Nephron (organoid): ENCODE measurements around the gene FILIP1L.

Experiments
- H3K27ac Mint-ChIP-seq, 3 experiments: 2 replicates each; pipeline ENCODE4 v1.8.0; 2020; ENCODE audit warnings: mixed read lengths in 3 of 3, mild to moderate bottlenecking in 2 of 3, moderate library complexity in 1 of 3
- H3K27me3 Mint-ChIP-seq: 2 replicates; pipeline ENCODE4 v1.8.0; 2021; ENCODE audit warnings: low read depth, mild to moderate bottlenecking, moderate library complexity, mixed read lengths
- H3K36me3 Mint-ChIP-seq: 2 replicates; pipeline ENCODE4 v1.8.0; 2020; ENCODE audit warnings: low read depth, mixed read lengths
- H3K4me1 Mint-ChIP-seq: 2 replicates; pipeline ENCODE4 v1.8.0; 2020; ENCODE audit warnings: mixed read lengths
- H3K4me3 Mint-ChIP-seq, 3 experiments: 2 replicates each; pipeline ENCODE4 v1.8.0; 2020; ENCODE audit warnings: mild to moderate bottlenecking in 3 of 3, mixed read lengths in 3 of 3, moderate library complexity in 2 of 3
- H3K9me3 Mint-ChIP-seq: 2 replicates; pipeline ENCODE4 v1.8.0; 2020; ENCODE audit warnings: mixed read lengths
- CTCF ChIP-seq, 3 experiments: fragments of 200-600 bp; sonication (generic); IDR thresholded peaks; one replicate each; pipeline ENCODE4 v1.5.0; 2021; ENCODE audit warnings: antibody characterized with exemption in 3 of 3; ENCODE audit not compliant: unreplicated experiment in 3 of 3

Gene FILIP1L

GRCh38 chr3:99861216-99861615, 253.1 kb downstream of the FILIP1L start:
- Mint-ChIP-seq H3K4me1 (peaks cover 28% of the 10 kb centered on the region), H3K27me3 (no peaks in the 10 kb centered on the region), H3K27ac (peak overlapping the region in 2 of 3 experiments; percentile 45 to 62), H3K36me3 (peaks cover 17% of the 10 kb centered on the region), H3K4me3 (no peak overlapping the region), H3K9me3 (no peaks in the 10 kb centered on the region)
- TF ChIP-seq CTCF (IDR thresholded peaks at IDR 0.05; ENCODE audit: unreplicated experiment in 3 of 3) = no peak

GRCh38 chr3:99859825-99860224, 254.5 kb downstream of the FILIP1L start:
- H3K4me1 Mint-ChIP-seq = peaks cover 24% of the 10 kb centered on the region
- no peak for TF ChIP-seq CTCF (IDR thresholded peaks at IDR 0.05; ENCODE audit: unreplicated experiment in 3 of 3)

GRCh38 chr3:99858469-99858868, 255.8 kb downstream of the FILIP1L start:
- Mint-ChIP-seq H3K27me3 (no peaks in the 10 kb centered on the region), H3K9me3 (no peaks in the 10 kb centered on the region), H3K27ac (no peak overlapping the region), H3K4me1 (peaks cover 32% of the 10 kb centered on the region), H3K4me3 (no peak overlapping the region), H3K36me3 (peaks cover 9% of the 10 kb centered on the region)
- TF ChIP-seq CTCF (IDR thresholded peaks at IDR 0.05; ENCODE audit: unreplicated experiment in 3 of 3) = no peak

More at GRCh38 chr3:99859825-99860224, 254.5 kb downstream of the FILIP1L start:
- Mint-ChIP-seq H3K27ac (peak overlapping the region; percentile 73 to 96 (median 90)), H3K4me3 (no peak overlapping the region), H3K36me3 (peaks cover 17% of the 10 kb centered on the region), H3K9me3 (no peaks in the 10 kb centered on the region), H3K27me3 (no peaks in the 10 kb centered on the region)

GRCh38 chr3:99857278-99857677, 257.0 kb downstream of the FILIP1L start:
- Mint-ChIP-seq H3K4me3 (no peak overlapping the region), H3K4me1 (peaks cover 32% of the 10 kb centered on the region), H3K9me3 (no peaks in the 10 kb centered on the region), H3K27ac (no peak overlapping the region), H3K36me3 (no peaks in the 10 kb centered on the region), H3K27me3 (no peaks in the 10 kb centered on the region)
- no peak for TF ChIP-seq CTCF (IDR thresholded peaks at IDR 0.05; ENCODE audit: unreplicated experiment in 3 of 3)

- no peak for TF ChIP-seq CTCF (IDR thresholded peaks at IDR 0.05; ENCODE audit: unreplicated experiment in 3 of 3)
- no peaks in the 10 kb centered on the region for H3K36me3 Mint-ChIP-seq
- no peaks in the 10 kb centered on the region for H3K27me3 Mint-ChIP-seq
- no peak overlapping the region for H3K4me3 Mint-ChIP-seq
- H3K9me3 Mint-ChIP-seq = no peaks in the 10 kb centered on the region
- peaks cover 32% of the 10 kb centered on the region for H3K4me1 Mint-ChIP-seq
- H3K27ac Mint-ChIP-seq = no peak overlapping the region
Observed at GRCh38 chr3:99856437-99857220, 257.7 kb downstream of the FILIP1L start.

- peak overlapping the region in 1 of 3 experiments; percentile 16 for H3K27ac Mint-ChIP-seq
- H3K9me3 Mint-ChIP-seq = no peaks in the 10 kb centered on the region
- TF ChIP-seq CTCF (IDR thresholded peaks at IDR 0.05; ENCODE audit: unreplicated experiment in 3 of 3) = no peak
- peaks cover 25% of the 10 kb centered on the region for H3K4me1 Mint-ChIP-seq
- H3K4me3 Mint-ChIP-seq = no peak overlapping the region
- H3K36me3 Mint-ChIP-seq = no peaks in the 10 kb centered on the region
- H3K27me3 Mint-ChIP-seq = no peaks in the 10 kb centered on the region
Observed at GRCh38 chr3:99855900-99856299, 258.4 kb downstream of the FILIP1L start.
